ENCODE results near the gene CX3CL1.

Gene CX3CL1

GRCh38 chr16:57345666-57346204, 26.6 kb upstream of the CX3CL1 start:
- DNase-seq (ENCODE audit: low spot score) = no peak
- in situ Hi-C loops (cut with MboI; ENCODE audit: low sequenced_read_pairs, unreplicated experiment) = no loop called here
- TF ChIP-seq, protein P1, sequence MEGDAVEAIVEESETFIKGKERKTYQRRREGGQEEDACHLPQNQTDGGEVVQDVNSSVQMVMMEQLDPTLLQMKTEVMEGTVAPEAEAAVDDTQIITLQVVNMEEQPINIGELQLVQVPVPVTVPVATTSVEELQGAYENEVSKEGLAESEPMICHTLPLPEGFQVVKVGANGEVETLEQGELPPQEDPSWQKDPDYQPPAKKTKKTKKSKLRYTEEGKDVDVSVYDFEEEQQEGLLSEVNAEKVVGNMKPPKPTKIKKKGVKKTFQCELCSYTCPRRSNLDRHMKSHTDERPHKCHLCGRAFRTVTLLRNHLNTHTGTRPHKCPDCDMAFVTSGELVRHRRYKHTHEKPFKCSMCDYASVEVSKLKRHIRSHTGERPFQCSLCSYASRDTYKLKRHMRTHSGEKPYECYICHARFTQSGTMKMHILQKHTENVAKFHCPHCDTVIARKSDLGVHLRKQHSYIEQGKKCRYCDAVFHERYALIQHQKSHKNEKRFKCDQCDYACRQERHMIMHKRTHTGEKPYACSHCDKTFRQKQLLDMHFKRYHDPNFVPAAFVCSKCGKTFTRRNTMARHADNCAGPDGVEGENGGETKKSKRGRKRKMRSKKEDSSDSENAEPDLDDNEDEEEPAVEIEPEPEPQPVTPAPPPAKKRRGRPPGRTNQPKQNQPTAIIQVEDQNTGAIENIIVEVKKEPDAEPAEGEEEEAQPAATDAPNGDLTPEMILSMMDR (IDR thresholded peaks at IDR 0.05; ENCODE audit: borderline replicate concordance, control extremely low read depth, extremely low read depth, insufficient read depth, missing control alignments) = no peak

GRCh38 chr16:57347858-57348257, 24.4 kb upstream of the CX3CL1 start:
- TF ChIP-seq, protein P1 (IDR thresholded peaks at IDR 0.05; ENCODE audit: borderline replicate concordance, control extremely low read depth, extremely low read depth, insufficient read depth, missing control alignments) = no peak
- in situ Hi-C loops (cut with MboI; ENCODE audit: low sequenced_read_pairs, unreplicated experiment) = no loop called here
- no peak for DNase-seq (ENCODE audit: low spot score)

DNA sequence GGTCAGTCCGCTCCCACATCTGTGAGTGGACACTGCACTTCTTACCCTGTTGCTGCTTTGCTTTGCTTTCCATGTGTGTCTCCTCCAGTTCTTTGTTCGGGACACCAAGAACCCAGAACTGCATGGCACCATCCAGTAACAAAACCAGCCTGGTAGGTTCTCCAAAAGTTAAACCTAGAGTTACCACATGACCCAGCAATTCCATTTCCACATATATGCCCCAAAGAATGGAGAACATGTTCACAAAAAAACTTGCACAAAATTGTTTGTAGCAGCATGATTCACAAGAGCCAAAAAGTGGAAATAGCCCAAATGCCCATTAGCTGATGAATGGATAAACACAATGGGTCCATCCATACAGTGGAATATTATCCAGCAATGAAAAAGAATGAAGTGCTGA, 24.0 kb upstream of the CX3CL1 start:
- in situ Hi-C loops (cut with MboI; ENCODE audit: low sequenced_read_pairs, unreplicated experiment) = no loop called here
- DNase-seq (ENCODE audit: low spot score) = no peak
- TF ChIP-seq, protein P1 (IDR thresholded peaks at IDR 0.05; ENCODE audit: borderline replicate concordance, control extremely low read depth, extremely low read depth, insufficient read depth, missing control alignments) = no peak

GRCh38 chr16:57349212-57350031, 22.9 kb upstream of the CX3CL1 start:
- DNase-seq (ENCODE audit: low spot score) = peak; percentile 81
- TF ChIP-seq, protein P1 (IDR thresholded peaks at IDR 0.05; ENCODE audit: borderline replicate concordance, control extremely low read depth, extremely low read depth, insufficient read depth, missing control alignments) = no peak
- in situ Hi-C loops (cut with MboI; ENCODE audit: low sequenced_read_pairs, unreplicated experiment) = no loop called here

GRCh38 chr16:57352636-57353047, 19.6 kb upstream of the CX3CL1 start:
- in situ Hi-C loops (cut with MboI; ENCODE audit: low sequenced_read_pairs, unreplicated experiment) = no loop called here
- peak; percentile 36 for DNase-seq (ENCODE audit: low spot score)
- TF ChIP-seq, protein P1 (IDR thresholded peaks at IDR 0.05; ENCODE audit: borderline replicate concordance, control extremely low read depth, extremely low read depth, insufficient read depth, missing control alignments) = no peak

DNA sequence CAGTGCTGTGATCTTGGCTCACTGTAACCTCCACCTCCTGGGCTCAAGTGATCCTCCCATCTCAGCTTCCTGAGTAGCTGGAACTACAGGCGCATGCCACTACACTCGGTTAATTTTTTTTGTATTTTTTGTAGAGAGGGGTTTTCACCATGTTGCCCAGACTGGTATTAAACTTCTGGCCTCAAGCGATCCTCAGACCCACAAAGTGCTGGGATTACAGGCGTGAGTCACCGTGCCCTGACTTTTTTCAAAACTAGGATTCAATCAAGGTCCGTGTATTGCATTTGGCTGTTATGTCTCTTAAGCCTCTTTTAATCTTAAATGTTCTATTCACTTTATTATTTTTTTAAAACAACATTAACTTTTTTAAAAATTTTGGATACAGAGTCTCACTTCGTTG, 18.0 kb upstream of the CX3CL1 start:
- in situ Hi-C loops (cut with MboI; ENCODE audit: low sequenced_read_pairs, unreplicated experiment) = no loop called here
- TF ChIP-seq, protein P1 (IDR thresholded peaks at IDR 0.05; ENCODE audit: borderline replicate concordance, control extremely low read depth, extremely low read depth, insufficient read depth, missing control alignments) = no peak
- DNase-seq (ENCODE audit: low spot score) = no peak

Measured in GM13976 (cell line).